ENCODE results near the gene RASA4.
"Not testable (repeated sequence)": the region's sequence is repeated elsewhere in the genome, so short reads cannot be mapped to it uniquely, and the experiment has no call there.

RASA4 gene

GRCh38 chr7:102616507-102617125 lies at the start of gene RASA4:
TSS of gene RASA4 (minus strand) at chr7:102616756. CDS start at chr7:102616689, 67 bp downstream.
- peak; percentile 11 for DNase-seq (ENCODE audit: low read depth)

GRCh38 chr7:102664765-102665164 lies 48.2 kb upstream of the RASA4 start:
- DNase-seq (ENCODE audit: low read depth), result not testable (repeated sequence)

GRCh38 chr7:102649924-102650323 lies 33.4 kb upstream of the RASA4 start, which contains the start of gene SPDYE2B:
TSS of gene SPDYE2B (plus strand) at chr7:102650319. CDS start at chr7:102652349, 2,030 bp downstream.
- DNase-seq (ENCODE audit: low read depth), result not testable (repeated sequence)

GRCh38 chr7:102647813-102648212 lies 31.3 kb upstream of the RASA4 start:
- not testable (repeated sequence) for DNase-seq (ENCODE audit: low read depth)

- not testable (repeated sequence) for DNase-seq (ENCODE audit: low read depth)
These were observed 26.8 kb upstream of the RASA4 start for GRCh38 chr7:102643404-102643803.

- not testable (repeated sequence) for DNase-seq (ENCODE audit: low read depth)
These were observed 26.1 kb upstream of the RASA4 start, which contains the start of gene UPK3BL1 for GRCh38 chr7:102642691-102643090. TSS of gene UPK3BL1 (minus strand) at chr7:102642791. CDS start at chr7:102642741, 50 bp downstream.

GRCh38 chr7:102638848-102639247 lies 22.3 kb upstream of the RASA4 start:
- DNase-seq (ENCODE audit: low read depth), result not testable (repeated sequence)

- not testable (repeated sequence) for DNase-seq (ENCODE audit: low read depth)
These were observed 20.4 kb upstream of the RASA4 start for GRCh38 chr7:102636956-102637355.

GRCh38 chr7:102635354-102635753 lies 18.8 kb upstream of the RASA4 start:
- DNase-seq (ENCODE audit: low read depth), result not testable (repeated sequence)

- DNase-seq (ENCODE audit: low read depth), result not testable (repeated sequence)
These were observed 17.7 kb upstream of the RASA4 start for GRCh38 chr7:102634299-102634698.

GRCh38 chr7:102630622-102631021 lies 14.1 kb upstream of the RASA4 start:
- not testable (repeated sequence) for DNase-seq (ENCODE audit: low read depth)

GRCh38 chr7:102627271-102627904 lies 10.8 kb upstream of the RASA4 start:
- not testable (repeated sequence) for DNase-seq (ENCODE audit: low read depth)

GRCh38 chr7:102618122-102618521 lies 1.6 kb upstream of the RASA4 start:
- DNase-seq (ENCODE audit: low read depth), result not testable (repeated sequence)

- DNase-seq (ENCODE audit: low read depth), result not testable (repeated sequence)
These were observed 626 bp downstream of the RASA4 start for GRCh38 chr7:102615930-102616329.

GRCh38 chr7:102614873-102615272 lies 1.7 kb downstream of the RASA4 start:
- not testable (repeated sequence) for DNase-seq (ENCODE audit: low read depth)

- DNase-seq (ENCODE audit: low read depth), result not testable (repeated sequence)
These were observed 2.2 kb downstream of the RASA4 start for GRCh38 chr7:102614346-102614697.

- DNase-seq (ENCODE audit: low read depth), result not testable (repeated sequence)
These were observed 2.8 kb downstream of the RASA4 start for GRCh38 chr7:102613575-102614345.

GRCh38 chr7:102611675-102612325 lies 4.8 kb downstream of the RASA4 start:
- DNase-seq (ENCODE audit: low read depth), result not testable (repeated sequence)

- not testable (repeated sequence) for DNase-seq (ENCODE audit: low read depth)
These were observed 5.4 kb downstream of the RASA4 start for GRCh38 chr7:102611013-102611674.

GRCh38 chr7:102610441-102610840 lies 6.1 kb downstream of the RASA4 start:
- DNase-seq (ENCODE audit: low read depth), result not testable (repeated sequence)

- DNase-seq (ENCODE audit: low read depth), result not testable (repeated sequence)
These were observed 6.8 kb downstream of the RASA4 start for GRCh38 chr7:102609734-102610133.
